Activated T-cell treated with anti-CD3 and anti-CD28 coated beads, Interleukin-2, amount 50 U/mL, for 4 hours (primary cell): ENCODE measurements around the gene SLC7A7. TPM values are rescaled to one million over a fixed set of nuclear protein-coding genes. Genes with fewer than 3 reads are reported as not detected.

Experiments
- ATAC-seq, 2 donors: fragments of 200-7000 bp; cut with Tn5 transposase; one replicate each; pipeline ENCODE4 v1.10.0; 2021
- DNase-seq: peaks from one replicate; pipeline ENCODE4 v3.0.0-alpha.2; 2020
- H3K27me3 Mint-ChIP-seq: one replicate; pipeline ENCODE4 v1.8.0; 2021; ENCODE audit warnings: low read depth, mixed read lengths
- H3K36me3 Mint-ChIP-seq: one replicate; pipeline ENCODE4 v1.8.0; 2022; ENCODE audit warnings: mixed read lengths; ENCODE audit not compliant: insufficient read depth
- H3K4me1 Mint-ChIP-seq: one replicate; pipeline ENCODE4 v1.8.0; 2021; ENCODE audit warnings: low read depth, mixed read lengths
- H3K4me3 Mint-ChIP-seq: one replicate; pipeline ENCODE4 v1.8.0; 2021; ENCODE audit warnings: mild to moderate bottlenecking, moderate library complexity, mixed read lengths
- H3K9me3 Mint-ChIP-seq: one replicate; pipeline ENCODE4 v1.8.0; 2021; ENCODE audit warnings: mixed read lengths
- total RNA-seq, 3 donors: library from RNA; stranded (reverse); gene quantifications; one replicate each; pipeline ENCODE4 v1.2.1, GENCODE V29; 2021

The SLC7A7 gene
- total RNA-seq, 3 donors from 2014 or later: 0.16 to 0.51 (median 0.19) TPM

- DNase-seq (no peak), ATAC-seq (no peak)
- H3K36me3 Mint-ChIP-seq: no peaks in the 10 kb centered on the region
- H3K27me3 Mint-ChIP-seq: peaks cover 17% of the 10 kb centered on the region
- no peak overlapping the region for H3K4me3 Mint-ChIP-seq
- no peaks in the 10 kb centered on the region for H3K9me3 Mint-ChIP-seq
- peaks cover 2% of the 10 kb centered on the region for H3K4me1 Mint-ChIP-seq
Measured at GRCh38 chr14:22847661-22848341, 32.6 kb upstream of the SLC7A7 start.

- no peak for DNase-seq
- no peaks in the 10 kb centered on the region for H3K36me3 Mint-ChIP-seq
- no peaks in the 10 kb centered on the region for H3K4me1 Mint-ChIP-seq
- peaks cover 17% of the 10 kb centered on the region for H3K27me3 Mint-ChIP-seq
- ATAC-seq: no peak
- H3K4me3 Mint-ChIP-seq: no peak overlapping the region
- H3K9me3 Mint-ChIP-seq: no peaks in the 10 kb centered on the region
Measured at GRCh38 chr14:22846811-22847307, 31.6 kb upstream of the SLC7A7 start.

- Mint-ChIP-seq H3K27me3 (peaks cover 17% of the 10 kb centered on the region), H3K4me1 (no peaks in the 10 kb centered on the region), H3K36me3 (no peaks in the 10 kb centered on the region), H3K9me3 (no peaks in the 10 kb centered on the region), H3K4me3 (no peak overlapping the region)
- ATAC-seq (no peak), DNase-seq (no peak)
Measured at GRCh38 chr14:22845821-22846625, 30.8 kb upstream of the SLC7A7 start.

GRCh38 chr14:22845103-22845394 lies 29.8 kb upstream of the SLC7A7 start:
- DNase-seq (no peak), ATAC-seq (no peak)
- peaks cover 17% of the 10 kb centered on the region for H3K27me3 Mint-ChIP-seq

GRCh38 chr14:22844221-22845102 lies 29.2 kb upstream of the SLC7A7 start:
- Mint-ChIP-seq H3K27me3 (peaks cover 19% of the 10 kb centered on the region), H3K36me3 (no peaks in the 10 kb centered on the region), H3K4me1 (no peaks in the 10 kb centered on the region), H3K9me3 (no peaks in the 10 kb centered on the region), H3K4me3 (no peak overlapping the region)
- ATAC-seq (no peak), DNase-seq (no peak)

More at GRCh38 chr14:22845103-22845394, 29.8 kb upstream of the SLC7A7 start:
- no peaks in the 10 kb centered on the region for H3K4me1 Mint-ChIP-seq
- H3K9me3 Mint-ChIP-seq: no peaks in the 10 kb centered on the region
- no peak overlapping the region for H3K4me3 Mint-ChIP-seq
- no peaks in the 10 kb centered on the region for H3K36me3 Mint-ChIP-seq

- DNase-seq (no peak), ATAC-seq (no peak)
- Mint-ChIP-seq H3K4me3 (no peak overlapping the region), H3K9me3 (no peaks in the 10 kb centered on the region), H3K27me3 (peaks cover 27% of the 10 kb centered on the region), H3K4me1 (no peaks in the 10 kb centered on the region), H3K36me3 (no peaks in the 10 kb centered on the region)
Measured at GRCh38 chr14:22843123-22843925, 28.1 kb upstream of the SLC7A7 start.

GRCh38 chr14:22842211-22843122 lies 27.2 kb upstream of the SLC7A7 start:
- Mint-ChIP-seq H3K4me3 (no peak overlapping the region), H3K9me3 (no peaks in the 10 kb centered on the region), H3K4me1 (peaks cover 4% of the 10 kb centered on the region), H3K36me3 (no peaks in the 10 kb centered on the region), H3K27me3 (peaks cover 27% of the 10 kb centered on the region)
- DNase-seq: no peak
- no peak for ATAC-seq

GRCh38 chr14:22841769-22842168 lies 26.5 kb upstream of the SLC7A7 start:
- DNase-seq (no peak), ATAC-seq (no peak)
- no peaks in the 10 kb centered on the region for H3K9me3 Mint-ChIP-seq
- peaks cover 7% of the 10 kb centered on the region for H3K4me1 Mint-ChIP-seq
- H3K27me3 Mint-ChIP-seq: peaks cover 31% of the 10 kb centered on the region
- no peak overlapping the region for H3K4me3 Mint-ChIP-seq
- H3K36me3 Mint-ChIP-seq: no peaks in the 10 kb centered on the region

GRCh38 chr14:22841311-22841710 lies 26.1 kb upstream of the SLC7A7 start:
- Mint-ChIP-seq H3K36me3 (no peaks in the 10 kb centered on the region), H3K27me3 (peaks cover 29% of the 10 kb centered on the region), H3K4me1 (peaks cover 8% of the 10 kb centered on the region), H3K9me3 (no peaks in the 10 kb centered on the region), H3K4me3 (no peak overlapping the region)
- ATAC-seq (no peak), DNase-seq (no peak)

GRCh38 chr14:22839159-22839779 lies 24.0 kb upstream of the SLC7A7 start:
- Mint-ChIP-seq H3K4me3 (no peak overlapping the region), H3K4me1 (peaks cover 9% of the 10 kb centered on the region), H3K36me3 (peaks cover 5% of the 10 kb centered on the region), H3K27me3 (peaks cover 16% of the 10 kb centered on the region), H3K9me3 (no peaks in the 10 kb centered on the region)
- DNase-seq (no peak), ATAC-seq (no peak)

- Mint-ChIP-seq H3K4me1 (peaks cover 9% of the 10 kb centered on the region), H3K36me3 (peaks cover 5% of the 10 kb centered on the region), H3K27me3 (peaks cover 16% of the 10 kb centered on the region), H3K9me3 (no peaks in the 10 kb centered on the region), H3K4me3 (no peak overlapping the region)
- ATAC-seq: no peak
- DNase-seq: no peak
Measured at GRCh38 chr14:22838631-22839041, 23.4 kb upstream of the SLC7A7 start.

GRCh38 chr14:22837750-22838538 lies 22.7 kb upstream of the SLC7A7 start:
- Mint-ChIP-seq H3K4me1 (peaks cover 9% of the 10 kb centered on the region), H3K4me3 (peak overlapping the region; percentile 63), H3K36me3 (peaks cover 5% of the 10 kb centered on the region), H3K9me3 (no peaks in the 10 kb centered on the region), H3K27me3 (peaks cover 14% of the 10 kb centered on the region)
- ATAC-seq (peak; percentile 33 to 36), DNase-seq (no peak)
